Gastrocnemius medialis (tissue), 4 donors: ENCODE results near the gene PERP.

Experiments
- POLR2A ChIP-seq, 2 donors: fragments of 450-650 bp; IDR thresholded peaks; one replicate each; pipeline ENCODE4 v1.6.1; 2017; ENCODE audit warnings: antibody characterized with exemption in 2 of 2, mild to moderate bottlenecking in 2 of 2, moderate library complexity in 2 of 2
- TF ChIP-seq, protein P1 (sequence below), 5 experiments: fragments of 450-650 bp in 3 of 5; fragments of 200-600 bp in 2 of 5; sonication (generic) in 2 of 5; IDR thresholded peaks in 4 of 5; conservative IDR thresholded peaks in 1 of 5; 1 replicate in 4 of 5; 2 replicates in 1 of 5; pipeline ENCODE4 v1.5.1; 2016 to 2019; ENCODE audit warnings: antibody characterized with exemption in 5 of 5, mild to moderate bottlenecking in 3 of 5, moderate library complexity in 3 of 5

DNA sequence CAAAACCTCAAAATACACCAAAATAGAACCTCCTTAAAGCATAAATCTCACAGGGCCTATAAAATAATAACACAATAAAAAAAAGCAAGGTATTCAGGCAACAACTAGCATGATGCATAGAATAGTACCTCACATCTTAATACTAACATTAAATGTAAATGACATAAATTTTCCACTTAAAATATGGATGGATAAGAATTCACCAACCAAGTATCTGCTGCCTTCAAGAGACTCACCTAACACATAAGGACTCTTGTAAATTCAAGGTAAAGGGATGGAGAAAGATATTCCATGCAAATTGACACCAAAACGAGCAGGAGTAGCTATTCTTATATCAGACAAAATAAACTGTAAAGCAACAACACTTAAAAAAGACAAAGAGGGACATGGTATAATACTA, 52.2 kb downstream of the PERP start:
- TF ChIP-seq, protein P1, sequence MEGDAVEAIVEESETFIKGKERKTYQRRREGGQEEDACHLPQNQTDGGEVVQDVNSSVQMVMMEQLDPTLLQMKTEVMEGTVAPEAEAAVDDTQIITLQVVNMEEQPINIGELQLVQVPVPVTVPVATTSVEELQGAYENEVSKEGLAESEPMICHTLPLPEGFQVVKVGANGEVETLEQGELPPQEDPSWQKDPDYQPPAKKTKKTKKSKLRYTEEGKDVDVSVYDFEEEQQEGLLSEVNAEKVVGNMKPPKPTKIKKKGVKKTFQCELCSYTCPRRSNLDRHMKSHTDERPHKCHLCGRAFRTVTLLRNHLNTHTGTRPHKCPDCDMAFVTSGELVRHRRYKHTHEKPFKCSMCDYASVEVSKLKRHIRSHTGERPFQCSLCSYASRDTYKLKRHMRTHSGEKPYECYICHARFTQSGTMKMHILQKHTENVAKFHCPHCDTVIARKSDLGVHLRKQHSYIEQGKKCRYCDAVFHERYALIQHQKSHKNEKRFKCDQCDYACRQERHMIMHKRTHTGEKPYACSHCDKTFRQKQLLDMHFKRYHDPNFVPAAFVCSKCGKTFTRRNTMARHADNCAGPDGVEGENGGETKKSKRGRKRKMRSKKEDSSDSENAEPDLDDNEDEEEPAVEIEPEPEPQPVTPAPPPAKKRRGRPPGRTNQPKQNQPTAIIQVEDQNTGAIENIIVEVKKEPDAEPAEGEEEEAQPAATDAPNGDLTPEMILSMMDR (IDR thresholded peaks at IDR 0.05 in 4 of 5, conservative IDR thresholded peaks at IDR 0.05 in 1 of 5), result no peak
- TF ChIP-seq POLR2A (IDR thresholded peaks at IDR 0.05), result no peak
